Epithelial cell of proximal tubule (primary cell): Measurements from ENCODE around the gene GPR142. TPM values are rescaled to one million over a fixed set of nuclear protein-coding genes. Genes with fewer than 3 reads are reported as not detected.
A peak's percentile ranks its signal among the peaks of the same experiment; 100 is the strongest.

ENCODE experiments used
- DNase-seq: peaks from one replicate; pipeline ENCODE4 v3.0.0-alpha.2; 2011; ENCODE audit warnings: low read depth
- H3K4me3 ChIP-seq: 2 replicates; pipeline ENCODE4 v1.5.1; 2011; ENCODE audit warnings: low read depth, mild to moderate bottlenecking, low read length
- total RNA-seq: library from RNA; depleted of rRNA; stranded (reverse); fragments of >200 nt; gene quantifications from 2 replicates; pipeline ENCODE4 v1.2.3, GENCODE V29; 2015
- TF ChIP-seq, protein P1 (sequence below): conservative IDR thresholded peaks from 2 replicates; pipeline ENCODE4 v1.5.1; 2012; ENCODE audit warnings: low read depth, mild to moderate bottlenecking, low read length

Gene GPR142
- total RNA-seq, 1 donor from 2014 or later, result not detected

DNA sequence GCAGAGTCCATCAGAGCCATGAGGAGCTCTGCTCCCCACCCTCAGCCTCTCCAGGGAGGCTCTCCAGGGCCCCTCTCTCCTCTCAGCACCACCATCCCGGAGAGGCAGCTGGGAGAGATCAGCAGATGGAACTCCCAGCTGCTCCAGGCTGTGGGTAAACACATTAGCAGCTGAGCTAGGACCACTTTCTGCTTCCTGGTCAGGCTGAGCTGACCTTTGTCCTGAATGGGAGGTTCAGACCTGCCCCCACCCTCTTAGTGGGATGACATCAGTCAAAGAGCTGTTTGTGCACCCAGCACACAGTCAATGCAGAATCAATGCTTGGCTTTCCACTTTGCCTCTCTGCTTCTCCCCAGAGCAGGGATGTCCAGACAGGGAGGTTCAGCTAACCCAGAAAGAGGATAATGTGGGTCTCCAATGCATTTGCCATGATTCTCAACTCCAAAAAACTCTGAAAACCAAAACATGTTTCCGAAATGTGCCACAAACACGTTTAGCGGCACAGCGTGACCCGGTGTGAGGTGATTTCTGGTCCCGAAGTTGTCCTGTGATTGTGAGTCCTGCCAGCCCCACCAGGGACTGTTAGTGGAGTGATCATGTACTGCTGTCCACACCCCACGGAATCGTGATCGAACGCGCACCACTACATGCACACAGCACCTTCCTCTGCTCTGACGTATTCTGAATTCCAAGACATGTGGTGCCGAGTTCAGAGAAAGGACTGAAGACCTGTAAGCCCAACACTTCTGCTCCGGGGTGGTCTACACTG, 6.7 kb downstream of the GPR142 start:
- no peak overlapping the region for H3K4me3 ChIP-seq
- TF ChIP-seq, protein P1, sequence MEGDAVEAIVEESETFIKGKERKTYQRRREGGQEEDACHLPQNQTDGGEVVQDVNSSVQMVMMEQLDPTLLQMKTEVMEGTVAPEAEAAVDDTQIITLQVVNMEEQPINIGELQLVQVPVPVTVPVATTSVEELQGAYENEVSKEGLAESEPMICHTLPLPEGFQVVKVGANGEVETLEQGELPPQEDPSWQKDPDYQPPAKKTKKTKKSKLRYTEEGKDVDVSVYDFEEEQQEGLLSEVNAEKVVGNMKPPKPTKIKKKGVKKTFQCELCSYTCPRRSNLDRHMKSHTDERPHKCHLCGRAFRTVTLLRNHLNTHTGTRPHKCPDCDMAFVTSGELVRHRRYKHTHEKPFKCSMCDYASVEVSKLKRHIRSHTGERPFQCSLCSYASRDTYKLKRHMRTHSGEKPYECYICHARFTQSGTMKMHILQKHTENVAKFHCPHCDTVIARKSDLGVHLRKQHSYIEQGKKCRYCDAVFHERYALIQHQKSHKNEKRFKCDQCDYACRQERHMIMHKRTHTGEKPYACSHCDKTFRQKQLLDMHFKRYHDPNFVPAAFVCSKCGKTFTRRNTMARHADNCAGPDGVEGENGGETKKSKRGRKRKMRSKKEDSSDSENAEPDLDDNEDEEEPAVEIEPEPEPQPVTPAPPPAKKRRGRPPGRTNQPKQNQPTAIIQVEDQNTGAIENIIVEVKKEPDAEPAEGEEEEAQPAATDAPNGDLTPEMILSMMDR, result no peak
- DNase-seq, result no peak

DNA sequence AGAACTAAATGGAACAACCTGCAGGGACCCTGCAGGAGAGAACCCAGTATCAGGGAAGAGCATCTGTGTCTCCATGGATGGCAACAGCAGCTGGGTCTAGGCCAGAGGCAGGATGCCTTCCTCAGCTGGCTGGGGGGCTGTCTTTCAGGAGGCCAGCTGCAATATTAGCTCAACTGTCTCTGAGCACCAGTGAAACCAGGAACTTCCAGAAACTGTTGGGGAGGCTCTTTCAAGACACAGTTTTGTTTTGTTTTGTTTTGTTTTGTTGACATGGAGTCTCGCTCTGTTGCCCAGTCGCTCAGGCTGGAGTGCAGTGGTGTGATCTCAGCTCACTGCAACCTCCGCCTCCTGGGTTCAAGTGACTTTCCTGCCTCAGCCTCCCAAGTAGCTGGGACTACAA, 7.6 kb downstream of the GPR142 start:
- DNase-seq, result no peak
- H3K4me3 ChIP-seq, result no peak overlapping the region
- TF ChIP-seq, protein P1, result no peak

DNA sequence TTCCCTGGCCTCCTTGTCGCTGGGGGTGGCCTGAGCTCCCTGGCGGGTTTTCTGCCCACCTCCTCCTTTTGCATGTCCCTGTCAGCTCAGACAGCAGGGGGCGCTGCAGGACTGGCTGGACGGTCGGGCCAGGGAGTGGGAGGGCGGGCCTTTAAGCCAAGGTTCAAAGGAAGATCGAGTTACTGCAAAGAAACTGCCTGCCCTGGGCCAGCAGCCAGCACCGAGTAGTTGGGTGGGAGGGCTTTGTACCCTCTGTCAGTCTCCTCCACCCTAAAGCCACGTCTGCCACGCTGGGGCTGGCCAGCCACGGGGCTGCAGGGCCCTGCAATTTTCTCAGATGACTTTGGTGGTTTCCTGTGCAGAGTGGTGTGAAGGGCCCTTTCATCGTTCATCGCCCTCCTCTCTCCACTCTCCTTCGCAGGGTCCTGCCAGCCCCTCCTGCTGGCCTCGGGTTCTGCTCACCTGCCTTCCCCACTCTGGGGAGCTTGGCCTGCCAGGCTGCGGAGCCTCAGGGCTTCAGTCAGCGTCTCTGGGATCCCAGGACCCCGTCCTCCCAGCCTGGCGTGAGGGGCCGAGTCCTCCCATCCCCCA, 12.3 kb downstream of the GPR142 start:
- H3K4me3 ChIP-seq, result peak overlapping the region; percentile 14
- TF ChIP-seq, protein P1, result peak; percentile 81
- DNase-seq, result no peak

DNA sequence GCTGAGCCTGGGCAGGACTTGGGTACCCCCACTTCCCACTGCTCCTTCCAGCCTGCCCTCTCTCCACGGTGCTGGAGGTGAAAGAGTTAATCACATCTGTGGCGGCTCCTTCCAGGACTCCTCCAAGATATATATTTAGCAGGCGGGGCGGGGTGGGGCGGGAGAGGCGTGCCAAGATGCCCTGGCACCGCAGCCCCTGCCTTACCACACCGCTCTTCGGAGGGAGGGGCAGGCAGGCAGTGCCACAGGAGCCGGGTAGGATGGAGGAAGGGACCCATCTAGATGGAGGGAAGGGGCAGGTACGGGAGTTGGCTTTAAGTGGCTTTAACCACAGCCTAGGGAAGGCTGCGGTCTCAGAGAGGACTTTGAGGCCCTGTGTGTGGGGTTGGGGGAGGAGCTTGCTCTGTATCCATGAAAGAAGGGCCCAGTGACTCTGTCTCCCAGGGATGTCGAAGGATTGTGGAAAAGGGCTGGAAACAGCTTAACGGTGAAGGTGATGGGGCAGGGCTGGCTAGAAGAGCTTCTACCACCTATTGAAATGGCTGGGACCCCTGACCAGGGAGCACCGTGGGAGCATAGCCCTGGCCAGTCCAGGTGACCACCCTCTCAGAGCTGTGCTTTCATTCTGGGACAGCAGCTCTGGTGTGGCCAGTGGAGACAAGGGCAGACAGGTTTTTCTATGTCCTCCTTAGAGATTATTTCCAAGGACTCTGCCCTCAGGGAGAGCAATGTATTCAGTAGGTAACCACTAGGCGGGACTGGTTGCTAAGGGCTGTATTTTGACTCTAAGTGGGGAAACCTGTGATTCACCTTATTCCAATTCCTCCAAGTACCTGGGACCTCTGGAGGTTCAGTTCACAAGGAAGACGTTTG, 13.0 kb downstream of the GPR142 start:
- peak; percentile 23 for DNase-seq
- no peak overlapping the region for H3K4me3 ChIP-seq

DNA sequence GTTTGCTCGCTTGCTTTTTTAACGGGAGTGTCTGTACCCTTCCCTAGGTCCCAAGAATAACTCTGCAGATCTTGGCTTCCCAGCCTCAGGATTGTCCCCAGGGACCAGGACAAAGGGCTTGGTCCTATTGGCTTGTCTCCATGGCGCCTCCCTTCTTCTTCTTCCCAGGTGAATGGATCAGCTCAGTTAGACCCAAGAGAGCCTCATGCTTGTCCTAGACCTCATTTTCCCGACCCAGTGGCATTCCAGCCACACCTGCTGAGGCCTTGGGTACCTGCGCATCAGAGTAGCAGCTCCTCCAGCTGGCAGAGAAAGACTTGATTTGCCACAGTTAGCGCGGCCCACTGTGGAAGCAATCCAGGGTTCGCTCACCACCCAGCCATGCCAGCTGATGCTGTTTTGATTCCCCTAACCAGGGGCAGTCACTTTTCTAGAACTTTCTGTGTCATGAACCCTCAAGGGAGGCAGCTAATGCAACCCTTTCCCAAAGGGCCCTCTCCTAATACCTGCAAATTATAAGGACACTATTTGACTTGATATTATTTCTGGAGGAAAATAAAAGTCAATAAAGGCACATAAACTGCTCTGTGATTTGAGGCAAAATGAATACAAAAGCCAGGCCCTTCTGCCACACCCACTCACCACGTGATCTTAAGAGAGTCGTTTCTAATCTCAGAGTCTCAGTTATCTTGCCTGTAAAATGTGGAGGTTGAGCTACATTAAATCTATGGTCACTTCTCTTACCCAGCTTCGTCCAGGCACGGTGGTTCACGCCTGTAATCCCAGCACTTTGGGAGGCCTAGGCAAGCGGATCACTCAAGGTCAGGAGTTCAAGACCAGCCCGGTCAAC, 13.9 kb downstream of the GPR142 start:
- H3K4me3 ChIP-seq, result no peak overlapping the region
- no peak for DNase-seq
- TF ChIP-seq, protein P1, result no peak

More for the DNA sequence above, 13.0 kb downstream of the GPR142 start:
- TF ChIP-seq, protein P1, result peak; percentile 56

DNA sequence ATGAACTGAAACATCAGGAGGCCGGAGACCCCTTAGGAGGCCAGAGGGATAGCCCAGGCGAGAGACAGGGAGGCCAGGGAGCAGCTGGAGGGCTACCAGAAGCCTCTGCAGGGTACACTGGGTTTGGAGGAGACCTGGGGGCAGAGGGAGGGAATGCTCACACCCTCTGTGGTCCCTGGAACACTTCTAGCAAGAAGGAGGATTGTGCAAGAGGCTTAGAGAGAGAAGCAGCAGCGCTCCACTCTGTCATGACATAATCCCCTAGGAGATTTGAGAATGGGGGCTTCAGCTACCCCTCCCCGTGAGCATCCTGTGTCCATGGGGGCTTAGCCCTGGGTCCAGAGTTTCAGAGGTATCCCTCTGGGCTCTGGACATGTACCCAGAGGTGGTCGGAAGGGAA, 15.8 kb downstream of the GPR142 start:
- no peak overlapping the region for H3K4me3 ChIP-seq
- DNase-seq, result no peak
- TF ChIP-seq, protein P1, result no peak
